Measurements from ENCODE around the gene NFE2L3. TPM values are rescaled to one million over a fixed set of nuclear protein-coding genes. Genes with fewer than 3 reads are reported as not detected.

NFE2L3 gene
- total and polyA plus RNA-seq, 2 donors from 2014 or later: 5.2 to 12.5 TPM

DNA sequence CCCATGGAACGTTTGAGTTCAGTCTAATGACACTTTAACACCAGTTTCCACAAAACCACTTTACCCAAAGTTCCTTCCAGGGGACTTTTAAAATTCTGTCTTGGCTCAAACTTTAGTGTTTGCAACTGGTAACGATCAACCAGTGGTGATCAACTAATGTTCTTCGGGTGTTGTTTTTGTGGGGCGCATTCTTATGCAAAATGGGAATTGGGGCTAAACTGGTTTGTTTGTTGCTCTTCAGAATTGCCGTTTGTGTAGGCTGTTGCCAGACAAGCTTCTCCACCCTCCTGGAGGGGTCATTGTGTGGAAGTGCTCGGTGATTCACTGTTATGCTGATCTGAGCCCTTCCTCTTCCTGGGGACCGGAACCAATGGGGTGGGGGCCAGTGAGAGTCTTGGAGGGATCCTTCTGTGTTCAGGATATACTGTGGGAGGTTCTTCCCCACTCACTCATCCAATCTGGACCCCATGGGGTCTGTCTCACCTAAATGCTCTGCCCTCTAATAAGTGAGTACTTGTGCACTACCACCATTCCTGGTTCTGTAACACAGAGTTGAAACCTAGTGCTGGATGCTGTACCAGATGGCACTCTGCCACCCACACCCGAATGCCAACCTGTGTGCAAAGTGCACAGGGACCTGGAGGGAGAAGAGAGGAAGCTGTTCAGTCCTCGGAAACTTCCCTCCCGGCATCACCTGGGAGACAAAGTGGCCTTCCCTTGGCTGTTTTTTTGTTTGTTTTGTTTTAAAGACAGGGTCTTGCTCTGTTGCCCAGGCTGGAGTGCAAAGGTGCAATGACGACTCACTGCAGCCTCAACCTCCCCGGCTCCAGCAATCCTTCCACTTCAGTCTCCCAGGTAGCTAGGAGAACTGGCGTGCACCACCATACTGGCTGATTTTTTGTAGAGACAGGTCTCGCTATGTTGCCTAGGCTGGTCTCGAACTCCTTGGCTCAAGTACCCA is 2.1 kb downstream of the NFE2L3 start:
- H3K27ac ChIP-seq (ENCODE audit: low read depth in 2 of 2, low read length in 2 of 2): no peak overlapping the region
- H3K9me3 ChIP-seq (ENCODE audit: control insufficient read depth in 2 of 3, insufficient read depth in 1 of 3, low read length in 3 of 3): no peaks in the 10 kb centered on the region
- no peak for TF ChIP-seq CTCF (IDR thresholded peaks at IDR 0.05; ENCODE audit: borderline replicate concordance, extremely low read depth, insufficient read depth)
- DNase-seq (no peak), FAIRE-seq (no peak)
- H3K4me3 ChIP-seq (ENCODE audit: low read length in 3 of 3): peak overlapping the region in 1 of 3 donors; percentile 55
- peaks cover 4% of the 10 kb centered on the region for H3K27me3 ChIP-seq (ENCODE audit: control insufficient read depth, insufficient read depth, low read length)
- no peaks in the 10 kb centered on the region for H3K36me3 ChIP-seq (ENCODE audit: control insufficient read depth in 2 of 3, insufficient read depth in 3 of 3, low read length in 3 of 3)
- intact Hi-C loops (cut with DNase I): no loop called here
- no peak overlapping the region for H3K9ac ChIP-seq (ENCODE audit: low read length in 3 of 3)
- H3K4me1 ChIP-seq (ENCODE audit: control insufficient read depth in 2 of 3, insufficient read depth in 2 of 3, low read depth in 1 of 3, low read length in 3 of 3): peaks cover 3 to 22% (median 4%) of the 10 kb centered on the region in 3 donors

GRCh38 chr7:26155531-26156375 is 3.8 kb downstream of the NFE2L3 start:
- Histone ChIP-seq H3K4me3 (ENCODE audit: low read length in 3 of 3) (no peak overlapping the region), H3K9me3 (ENCODE audit: control insufficient read depth in 2 of 3, insufficient read depth in 1 of 3, low read length in 3 of 3) (no peaks in the 10 kb centered on the region), H3K9ac (ENCODE audit: low read length in 3 of 3) (no peak overlapping the region), H3K4me1 (ENCODE audit: control insufficient read depth in 2 of 3, insufficient read depth in 2 of 3, low read depth in 1 of 3, low read length in 3 of 3) (peaks cover 3 to 26% (median 4%) of the 10 kb centered on the region in 3 donors), H3K27ac (ENCODE audit: low read depth in 2 of 2, low read length in 2 of 2) (no peak overlapping the region), H3K27me3 (ENCODE audit: control insufficient read depth, insufficient read depth, low read length) (peaks cover 4% of the 10 kb centered on the region), H3K36me3 (ENCODE audit: control insufficient read depth in 2 of 3, insufficient read depth in 3 of 3, low read length in 3 of 3) (no peaks in the 10 kb centered on the region)
- no peak for TF ChIP-seq CTCF (IDR thresholded peaks at IDR 0.05; ENCODE audit: borderline replicate concordance, extremely low read depth, insufficient read depth)
- DNase-seq (no peak), FAIRE-seq (no peak)
- intact Hi-C loops (cut with DNase I): no loop called here

DNA sequence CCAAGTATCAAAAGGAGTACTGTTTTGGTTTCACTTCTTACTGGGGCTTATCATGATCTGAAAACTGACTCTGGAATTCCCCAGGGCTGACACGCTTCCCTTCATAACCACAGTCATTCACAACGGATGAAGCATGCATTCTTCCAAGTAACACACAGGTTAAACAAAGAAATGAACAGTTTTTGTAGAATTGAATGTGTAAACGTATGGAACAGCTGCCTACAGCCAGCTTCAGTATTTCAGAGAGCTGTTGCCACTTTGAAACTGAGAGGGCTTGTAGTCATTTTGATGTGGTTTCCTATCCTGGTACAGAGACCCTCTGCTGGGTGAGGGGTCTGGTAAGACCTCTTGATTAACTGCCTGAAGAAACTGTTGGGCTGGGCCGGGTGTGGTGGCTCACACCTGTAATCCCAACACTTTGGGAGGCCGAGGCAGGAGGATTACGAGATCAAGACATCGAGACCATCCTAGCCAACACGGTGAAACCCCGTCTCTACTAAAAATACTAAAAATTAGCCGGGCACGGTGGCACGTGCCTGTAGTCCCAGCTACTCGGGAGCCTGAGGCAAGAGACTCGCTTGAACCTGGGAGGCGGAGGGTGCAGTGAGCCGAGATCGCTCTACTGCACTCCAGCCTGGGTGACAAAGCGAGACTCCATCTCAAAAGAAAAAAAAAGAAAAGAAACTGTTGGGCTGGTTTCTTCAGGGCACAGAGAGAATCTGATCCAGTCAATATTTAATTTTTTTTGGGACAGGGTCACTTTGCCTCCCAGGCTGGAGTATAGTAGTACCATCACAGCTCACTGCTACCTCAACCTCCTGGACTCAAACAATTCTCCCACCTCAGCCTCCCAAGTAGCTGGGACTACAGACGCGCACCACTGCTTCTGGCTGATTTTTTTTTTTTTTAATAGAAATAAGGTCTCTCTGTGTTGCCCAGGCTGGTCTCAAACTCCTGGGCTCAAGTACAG is 4.7 kb downstream of the NFE2L3 start:
- Histone ChIP-seq H3K9me3 (ENCODE audit: control insufficient read depth in 2 of 3, insufficient read depth in 1 of 3, low read length in 3 of 3) (no peaks in the 10 kb centered on the region), H3K27ac (ENCODE audit: low read depth in 2 of 2, low read length in 2 of 2) (peak overlapping the region in 1 of 2 donors; percentile 65), H3K36me3 (ENCODE audit: control insufficient read depth in 2 of 3, insufficient read depth in 3 of 3, low read length in 3 of 3) (no peaks in the 10 kb centered on the region), H3K9ac (ENCODE audit: low read length in 3 of 3) (peak overlapping the region in 1 of 3 donors; percentile 8), H3K27me3 (ENCODE audit: control insufficient read depth, insufficient read depth, low read length) (peaks cover 4% of the 10 kb centered on the region), H3K4me1 (ENCODE audit: control insufficient read depth in 2 of 3, insufficient read depth in 2 of 3, low read depth in 1 of 3, low read length in 3 of 3) (peaks cover 3 to 25% (median 4%) of the 10 kb centered on the region in 3 donors), H3K4me3 (ENCODE audit: low read length in 3 of 3) (peak overlapping the region in 1 of 3 donors; percentile 42)
- DNase-seq (peak in 2 of 5 donors; percentile 43 to 61), FAIRE-seq (no peak)
- TF ChIP-seq CTCF (IDR thresholded peaks at IDR 0.05; ENCODE audit: borderline replicate concordance, extremely low read depth, insufficient read depth): no peak
- intact Hi-C loops (cut with DNase I): no loop called here
